ENCODE measurements around the gene SLC22A4. TPM values are rescaled to one million over a fixed set of nuclear protein-coding genes. Genes with fewer than 3 reads are reported as not detected.
A peak's percentile ranks its signal among the peaks of the same experiment; 100 is the strongest.

Gene SLC22A4
- total RNA-seq, 4 donors from 2014 or later = 0.11 to 0.79 (median 0.38) TPM; not detected in 1

DNA sequence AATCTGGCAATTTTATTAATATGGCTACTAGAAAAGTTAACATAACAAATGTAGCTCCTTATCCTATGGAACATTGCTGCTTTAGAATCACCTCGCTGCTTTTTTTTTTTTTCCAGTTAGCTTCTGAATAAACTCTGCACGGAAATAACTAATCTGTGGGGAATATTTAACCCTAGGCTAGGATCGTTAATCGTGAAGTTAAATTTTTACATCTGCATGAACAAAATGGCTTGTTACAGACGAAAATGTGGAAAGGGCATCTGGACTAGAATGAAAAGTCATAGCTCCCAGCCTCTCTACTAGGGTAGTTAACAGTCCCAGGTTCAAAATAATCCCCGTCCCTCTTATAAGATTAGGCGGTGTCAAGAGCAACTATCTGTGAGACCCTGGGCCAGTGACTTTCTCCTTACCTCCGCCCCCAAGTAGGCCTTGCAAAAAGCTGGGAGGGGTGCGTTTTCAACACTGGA lies 74.8 kb downstream of the SLC22A4 start:
- intact Hi-C loops (cut with DNase I) = no loop called here
- 6% methylated on average over 8 to 9 of the region's 9 CpGs for WGBS, 2 donors
- no peak for TF ChIP-seq POLR2A (IDR thresholded peaks at IDR 0.05)
- TF ChIP-seq, protein P1, sequence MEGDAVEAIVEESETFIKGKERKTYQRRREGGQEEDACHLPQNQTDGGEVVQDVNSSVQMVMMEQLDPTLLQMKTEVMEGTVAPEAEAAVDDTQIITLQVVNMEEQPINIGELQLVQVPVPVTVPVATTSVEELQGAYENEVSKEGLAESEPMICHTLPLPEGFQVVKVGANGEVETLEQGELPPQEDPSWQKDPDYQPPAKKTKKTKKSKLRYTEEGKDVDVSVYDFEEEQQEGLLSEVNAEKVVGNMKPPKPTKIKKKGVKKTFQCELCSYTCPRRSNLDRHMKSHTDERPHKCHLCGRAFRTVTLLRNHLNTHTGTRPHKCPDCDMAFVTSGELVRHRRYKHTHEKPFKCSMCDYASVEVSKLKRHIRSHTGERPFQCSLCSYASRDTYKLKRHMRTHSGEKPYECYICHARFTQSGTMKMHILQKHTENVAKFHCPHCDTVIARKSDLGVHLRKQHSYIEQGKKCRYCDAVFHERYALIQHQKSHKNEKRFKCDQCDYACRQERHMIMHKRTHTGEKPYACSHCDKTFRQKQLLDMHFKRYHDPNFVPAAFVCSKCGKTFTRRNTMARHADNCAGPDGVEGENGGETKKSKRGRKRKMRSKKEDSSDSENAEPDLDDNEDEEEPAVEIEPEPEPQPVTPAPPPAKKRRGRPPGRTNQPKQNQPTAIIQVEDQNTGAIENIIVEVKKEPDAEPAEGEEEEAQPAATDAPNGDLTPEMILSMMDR (IDR thresholded peaks at IDR 0.05) = no peak

DNA sequence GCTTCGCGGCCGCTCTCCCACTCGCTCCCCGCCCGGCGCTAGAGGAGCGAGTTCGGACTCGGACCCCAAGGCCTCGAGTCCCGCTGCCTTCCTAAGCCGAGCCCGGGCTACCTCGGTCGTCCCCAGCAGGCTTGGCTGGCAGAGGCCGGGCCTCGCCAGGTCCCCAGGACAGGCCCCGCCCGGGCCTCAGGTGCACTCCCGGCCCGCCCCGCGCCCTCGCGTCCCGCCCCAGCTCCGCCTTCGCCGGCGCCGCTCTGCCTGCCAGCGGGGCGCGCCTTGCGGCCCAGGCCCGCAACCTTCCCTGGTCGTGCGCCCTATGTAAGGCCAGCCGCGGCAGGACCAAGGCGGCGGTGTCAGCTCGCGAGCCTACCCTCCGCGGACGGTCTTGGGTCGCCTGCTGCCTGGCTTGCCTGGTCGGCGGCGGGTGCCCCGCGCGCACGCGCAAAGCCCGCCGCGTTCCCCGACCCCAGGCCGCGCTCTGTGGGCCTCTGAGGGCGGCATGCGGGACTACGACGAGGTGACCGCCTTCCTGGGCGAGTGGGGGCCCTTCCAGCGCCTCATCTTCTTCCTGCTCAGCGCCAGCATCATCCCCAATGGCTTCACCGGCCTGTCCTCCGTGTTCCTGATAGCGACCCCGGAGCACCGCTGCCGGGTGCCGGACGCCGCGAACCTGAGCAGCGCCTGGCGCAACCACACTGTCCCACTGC lies 75.4 kb downstream of the SLC22A4 start, which contains the start of gene SLC22A5:
SLC22A5 (plus strand) TSS at position 237 of the 707 bp plus-strand sequence; CDS start at position 500, 263 bp downstream.
- WGBS, 2 donors = 0 to 1% methylated on average over 2 to 18 of the region's 83 CpGs
- no peaks in the 10 kb centered on the region for H3K27me3 ChIP-seq
- peaks cover 0 to 9% (median 0%) of the 10 kb centered on the region in 3 donors for H3K36me3 ChIP-seq
- H3K4me3 ChIP-seq = peak within 1 kb of the TSS; percentile 51 to 80 (median 68)
- intact Hi-C loops (cut with DNase I) = loop anchor here (10.0 kb wide), 1 partner anchor 85 kb away; no protein-coding TSS in a partner anchor
- H3K27ac ChIP-seq = peak within 1 kb of the TSS; percentile 84 to 92 (median 90)
- no peaks in the 10 kb centered on the region for H3K9me3 ChIP-seq
- DNase-seq = no peak
- peaks cover 18 to 52% (median 30%) of the 10 kb centered on the region in 3 donors for H3K4me1 ChIP-seq
- TF ChIP-seq, protein P1 (IDR thresholded peaks at IDR 0.05) = no peak
- TF ChIP-seq POLR2A (IDR thresholded peaks at IDR 0.05) = peak in 2 of 4 donors; percentile 20 to 63

More for the DNA sequence above, 74.8 kb downstream of the SLC22A4 start:
- no peak for DNase-seq
- peak overlapping the region; percentile 84 to 92 (median 90) for H3K27ac ChIP-seq
- peak overlapping the region; percentile 51 to 80 (median 68) for H3K4me3 ChIP-seq
- no peaks in the 10 kb centered on the region for H3K27me3 ChIP-seq
- peaks cover 0 to 9% (median 0%) of the 10 kb centered on the region in 3 donors for H3K36me3 ChIP-seq
- H3K4me1 ChIP-seq = peaks cover 20 to 58% (median 33%) of the 10 kb centered on the region in 3 donors
- no peaks in the 10 kb centered on the region for H3K9me3 ChIP-seq

DNA sequence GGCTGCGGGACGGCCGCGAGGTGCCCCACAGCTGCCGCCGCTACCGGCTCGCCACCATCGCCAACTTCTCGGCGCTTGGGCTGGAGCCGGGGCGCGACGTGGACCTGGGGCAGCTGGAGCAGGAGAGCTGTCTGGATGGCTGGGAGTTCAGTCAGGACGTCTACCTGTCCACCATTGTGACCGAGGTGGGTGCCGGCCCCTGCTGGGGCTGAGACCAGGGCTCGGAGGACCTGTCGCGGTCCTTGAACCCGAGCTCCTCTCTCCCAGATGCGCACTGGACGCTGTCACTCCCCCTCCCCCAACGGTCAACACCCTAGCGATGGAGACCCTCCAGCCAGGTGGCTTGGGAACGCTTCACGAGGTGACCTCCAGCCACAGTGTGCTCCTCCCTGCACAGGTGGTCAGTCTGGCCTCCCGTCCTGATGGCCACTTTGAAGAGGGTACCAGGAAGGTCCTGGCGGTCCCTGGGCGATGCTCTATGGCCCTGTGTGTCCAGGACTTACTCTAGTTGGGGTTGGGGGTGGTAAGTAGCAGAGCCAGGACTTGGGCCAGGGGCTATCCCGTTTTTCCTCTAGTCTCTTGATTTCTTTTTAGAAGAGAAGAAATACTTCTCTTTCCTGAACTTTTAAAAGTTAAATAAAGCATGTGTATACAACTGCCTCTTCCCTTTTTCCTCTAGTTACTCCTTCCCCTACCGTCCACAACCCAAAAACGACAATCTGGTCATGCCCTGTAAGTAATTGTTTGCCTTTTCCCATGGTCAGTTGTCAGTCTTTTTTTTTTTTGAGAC lies 76.2 kb downstream of the SLC22A4 start:
- Histone ChIP-seq H3K27ac (peak overlapping the region; percentile 84 to 92 (median 90)), H3K27me3 (no peaks in the 10 kb centered on the region), H3K9me3 (no peaks in the 10 kb centered on the region), H3K4me3 (peak overlapping the region; percentile 51 to 80 (median 68)), H3K36me3 (peaks cover 0 to 6% (median 0%) of the 10 kb centered on the region in 3 donors), H3K4me1 (peaks cover 17 to 49% (median 30%) of the 10 kb centered on the region in 3 donors)
- intact Hi-C loops (cut with DNase I) = loop anchor here (10.0 kb wide), 1 partner anchor 86 kb away; no protein-coding TSS in a partner anchor
- no peak for DNase-seq
- TF ChIP-seq, protein P1 (IDR thresholded peaks at IDR 0.05) = peak in 1 of 6 experiments; percentile 5
- no peak for TF ChIP-seq POLR2A (IDR thresholded peaks at IDR 0.05)
- 17 to 44% methylated on average over 6 to 23 of the region's 34 CpGs for WGBS, 2 donors

DNA sequence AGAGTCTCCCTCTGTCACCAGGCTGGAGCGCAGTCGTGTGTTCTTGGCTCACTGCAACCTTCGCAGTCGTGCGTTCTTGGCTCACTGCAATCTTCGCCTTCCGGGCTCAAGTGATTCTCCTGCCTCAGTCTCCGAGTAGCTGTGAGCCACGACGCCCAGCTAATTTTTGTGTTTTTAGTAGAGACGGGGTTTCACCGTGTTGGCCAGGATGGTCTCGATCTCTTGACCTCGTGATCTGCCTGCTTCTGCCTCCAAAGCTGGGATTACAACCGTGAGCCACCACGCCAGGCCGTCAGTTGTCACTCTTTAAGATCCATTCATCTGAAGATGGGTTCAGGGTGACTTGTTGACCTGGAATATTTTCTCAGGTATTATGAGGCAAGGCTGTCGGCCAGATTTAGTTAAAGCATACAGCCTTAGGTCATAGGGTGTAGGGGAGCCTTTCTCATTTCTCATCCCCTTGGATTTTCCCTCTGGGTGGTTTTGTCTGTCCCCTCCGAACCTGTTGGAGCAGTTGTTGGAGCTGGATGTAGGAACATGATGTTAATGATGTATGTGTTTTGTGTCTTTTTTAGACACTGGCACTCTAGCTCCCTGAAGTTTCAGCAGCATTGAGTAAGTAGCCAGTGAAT lies 76.9 kb downstream of the SLC22A4 start:
- H3K27ac ChIP-seq = peak overlapping the region in 1 of 4 donors; percentile 21
- no peaks in the 10 kb centered on the region for H3K27me3 ChIP-seq
- H3K9me3 ChIP-seq = no peaks in the 10 kb centered on the region
- H3K4me1 ChIP-seq = peaks cover 17 to 52% (median 30%) of the 10 kb centered on the region in 3 donors
- TF ChIP-seq POLR2A (IDR thresholded peaks at IDR 0.05) = no peak
- TF ChIP-seq, protein P1 (IDR thresholded peaks at IDR 0.05) = no peak
- DNase-seq = no peak
- H3K4me3 ChIP-seq = peak overlapping the region in 3 of 4 donors; percentile 56 to 80 (median 80)
- no peaks in the 10 kb centered on the region for H3K36me3 ChIP-seq
- intact Hi-C loops (cut with DNase I) = loop anchor here (10.0 kb wide), 1 partner anchor 86 kb away; no protein-coding TSS in a partner anchor
- 47 to 73% methylated on average over 19 of the region's 19 CpGs for WGBS, 2 donors
